GM21528 (cell line): ENCODE data around the gene CCIN.
"Not testable (repeated sequence)": the region's sequence is repeated elsewhere in the genome, so short reads cannot be mapped to it uniquely, and the experiment has no call there.

Experiments used
- ATAC-seq: cut with Tn5 transposase; IDR thresholded peaks from one replicate; pipeline ENCODE4 v1.9.1; 2021; ENCODE audit warnings: mild to moderate bottlenecking, moderate library complexity; ENCODE audit not compliant: unreplicated experiment, low FRiP score

CCIN gene

DNA sequence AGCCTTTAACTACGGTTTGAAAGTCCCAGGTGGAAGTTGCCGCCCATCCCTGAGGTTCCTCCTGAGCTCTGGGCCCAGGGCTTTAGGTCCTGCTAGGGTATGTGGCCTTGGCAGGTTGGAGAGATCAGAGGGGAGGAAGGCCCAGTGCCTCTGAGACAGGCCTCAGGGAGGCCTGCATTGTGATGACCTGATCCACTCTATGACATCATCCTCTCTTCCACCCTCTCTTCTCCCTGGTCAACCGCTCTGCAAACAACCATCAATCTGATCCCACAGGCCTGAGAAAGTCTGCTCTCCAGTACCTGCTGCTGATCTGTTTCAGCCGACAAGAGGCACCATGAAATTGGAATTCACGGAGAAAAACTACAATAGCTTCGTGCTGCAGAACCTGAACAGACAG is at the start of gene CCIN:
CCIN (plus strand) TSS at position 223 of the 400 bp plus-strand sequence; CDS start at position 338, 115 bp downstream.
- ATAC-seq: no peak

GRCh38 chr9:36119476-36119875 is 49.7 kb upstream of the CCIN start:
- no peak for ATAC-seq

- ATAC-seq: no peak
These were observed 48.5 kb upstream of the CCIN start for GRCh38 chr9:36120705-36121104.

DNA sequence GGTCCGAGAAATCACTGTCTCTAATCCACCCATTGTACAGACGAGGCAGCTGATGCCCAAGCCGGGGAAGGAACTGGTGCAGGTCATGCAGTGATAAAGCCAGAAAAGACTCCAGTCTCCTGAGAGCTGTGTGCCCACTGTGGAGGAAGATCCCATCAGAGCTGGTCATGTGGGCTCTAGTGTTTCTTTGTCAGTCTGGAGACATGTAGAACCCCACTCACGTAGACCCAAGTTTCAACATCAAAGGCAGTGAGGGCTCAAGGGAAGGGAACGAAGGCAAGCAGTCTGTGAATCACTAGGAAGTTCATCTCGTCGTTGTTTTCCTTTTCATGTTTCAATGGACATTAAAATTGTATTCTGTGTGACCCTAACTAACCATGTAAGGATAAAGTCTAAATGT is 47.2 kb upstream of the CCIN start:
- no peak for ATAC-seq

GRCh38 chr9:36123515-36123914 is 45.7 kb upstream of the CCIN start:
- ATAC-seq: no peak

DNA sequence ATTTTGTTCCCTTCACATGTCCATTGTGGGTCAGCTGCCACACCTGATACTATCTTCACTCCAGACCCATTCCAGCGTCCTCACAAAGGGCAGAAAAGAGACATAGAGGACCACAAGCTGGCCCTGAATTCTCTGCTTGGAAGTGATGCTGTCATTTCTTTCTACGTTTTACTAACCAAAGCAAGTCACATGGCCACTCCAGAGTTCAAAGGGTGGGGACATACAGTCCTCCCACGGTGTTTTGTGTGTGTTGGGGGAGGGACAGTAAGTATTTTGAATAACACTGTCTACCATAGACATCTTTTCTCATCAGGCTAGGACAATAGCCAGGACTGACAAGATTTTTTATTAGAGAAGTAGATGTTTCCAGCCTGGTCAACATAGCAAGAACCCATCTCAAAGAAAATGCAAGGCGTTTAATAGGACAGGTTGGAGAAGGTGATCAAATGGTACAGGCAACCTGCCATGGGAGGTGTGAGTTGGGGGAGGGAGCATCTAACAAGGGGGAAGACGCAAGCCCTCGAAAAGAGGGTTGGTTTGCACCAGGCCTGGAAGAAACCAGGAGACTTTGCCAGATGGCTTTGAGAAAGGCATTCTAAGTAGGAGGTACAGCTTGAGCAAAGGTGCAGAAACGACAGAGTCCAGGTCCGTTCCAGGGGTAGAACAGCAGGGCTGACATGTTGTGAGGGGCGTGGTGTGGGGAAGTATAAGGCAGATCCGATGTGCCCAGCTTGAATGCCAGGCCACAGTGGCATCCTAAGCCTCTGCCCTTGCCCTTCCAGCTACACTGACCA is 43.9 kb upstream of the CCIN start:
- ATAC-seq: no peak

DNA sequence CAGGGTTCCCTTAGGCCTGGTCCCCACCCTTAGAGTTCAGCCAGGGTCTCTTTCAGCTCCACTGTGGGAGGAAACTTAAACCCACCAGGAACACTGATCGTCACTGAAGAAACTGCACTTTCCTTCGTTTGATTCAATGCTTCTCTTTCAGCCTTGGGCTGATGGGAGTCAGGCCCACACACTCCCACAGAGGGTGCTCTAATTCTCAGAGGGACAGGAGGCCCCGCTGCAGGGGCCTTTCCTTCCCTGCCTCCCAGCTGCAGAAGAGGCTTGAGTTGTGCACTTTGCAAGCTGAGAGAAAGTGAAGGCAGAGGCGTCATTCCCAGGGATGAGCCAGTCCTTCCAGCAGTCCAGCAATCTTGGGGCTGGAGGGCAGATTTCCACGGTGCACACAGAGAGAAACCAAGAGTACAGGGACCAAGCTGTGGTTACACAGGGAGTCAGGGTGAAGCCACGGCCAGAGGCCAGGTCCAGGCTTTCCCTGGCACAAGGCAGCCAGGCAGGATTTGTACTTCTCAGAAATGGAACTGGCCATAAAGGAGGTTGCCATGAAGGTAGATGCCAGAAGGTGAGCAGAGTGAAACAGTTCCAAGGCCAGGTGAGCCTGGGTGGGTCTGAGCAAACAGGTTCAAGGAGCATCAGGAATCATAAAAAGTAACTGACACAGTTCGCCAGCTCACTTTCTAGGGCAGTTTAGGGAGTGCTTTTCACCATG is 43.0 kb upstream of the CCIN start:
- no peak for ATAC-seq

- no peak for ATAC-seq
These were observed 41.4 kb upstream of the CCIN start for GRCh38 chr9:36127652-36128244.

- ATAC-seq: no peak
These were observed 40.8 kb upstream of the CCIN start for GRCh38 chr9:36128349-36128748.

DNA sequence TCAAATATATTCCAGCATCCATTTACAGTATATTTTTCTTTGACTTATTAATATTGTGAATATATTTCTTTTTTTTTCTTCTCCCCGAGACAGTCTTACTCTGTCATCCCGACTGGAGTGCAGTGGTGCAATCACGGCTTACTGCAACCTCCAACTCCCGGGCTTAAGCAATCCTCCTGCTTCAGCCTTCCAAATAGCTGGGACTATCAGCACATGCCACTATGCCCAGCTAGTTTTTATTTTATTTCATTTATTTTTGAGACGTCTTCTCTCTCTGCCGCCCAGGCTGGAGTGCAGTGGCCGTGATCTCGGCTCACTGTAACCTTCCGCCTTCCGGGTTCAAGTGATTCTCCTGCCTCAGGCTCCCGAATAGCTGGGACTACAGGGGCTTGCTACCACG is 40.0 kb upstream of the CCIN start:
- no peak for ATAC-seq

GRCh38 chr9:36131666-36132065 is 37.5 kb upstream of the CCIN start:
- ATAC-seq: not testable (repeated sequence)

GRCh38 chr9:36132086-36132485 is 37.1 kb upstream of the CCIN start:
- ATAC-seq: no peak

DNA sequence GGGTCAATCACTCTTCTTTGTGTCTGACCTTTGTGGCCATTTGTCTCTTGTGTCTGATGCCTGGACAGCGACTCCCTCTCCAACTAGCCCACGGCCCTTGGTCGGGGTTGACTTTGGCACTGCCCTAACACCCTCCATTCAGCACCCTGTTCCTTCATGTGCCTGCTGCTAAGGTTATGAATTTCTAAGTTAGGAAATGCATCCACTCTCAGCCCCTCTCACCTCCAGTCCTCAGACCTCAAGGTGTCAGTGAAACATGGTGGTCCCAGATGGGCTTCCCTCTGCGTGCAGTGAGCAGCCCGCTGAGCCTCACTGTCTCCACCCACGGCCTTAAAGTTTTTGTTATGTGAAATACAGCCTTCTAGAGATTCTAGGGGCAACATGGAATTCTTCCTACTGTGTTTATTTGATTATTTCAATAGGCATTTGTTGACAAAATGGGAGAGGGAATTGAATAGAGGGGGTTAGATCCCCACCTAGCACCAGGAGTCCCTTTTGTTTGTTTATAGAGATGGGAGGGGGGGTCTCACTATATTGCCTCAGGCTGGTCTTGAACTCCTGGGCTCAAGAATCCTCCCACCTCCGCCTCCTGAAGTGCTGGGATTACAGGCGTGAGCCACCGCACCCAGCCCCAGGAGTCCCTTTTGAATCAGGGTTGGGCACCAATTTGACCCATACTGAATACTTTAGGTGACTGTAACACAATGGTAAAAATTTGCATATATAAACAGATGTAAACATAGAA is 34.3 kb upstream of the CCIN start:
- no peak for ATAC-seq

GRCh38 chr9:36135741-36136271 is 33.4 kb upstream of the CCIN start:
- no peak for ATAC-seq

DNA sequence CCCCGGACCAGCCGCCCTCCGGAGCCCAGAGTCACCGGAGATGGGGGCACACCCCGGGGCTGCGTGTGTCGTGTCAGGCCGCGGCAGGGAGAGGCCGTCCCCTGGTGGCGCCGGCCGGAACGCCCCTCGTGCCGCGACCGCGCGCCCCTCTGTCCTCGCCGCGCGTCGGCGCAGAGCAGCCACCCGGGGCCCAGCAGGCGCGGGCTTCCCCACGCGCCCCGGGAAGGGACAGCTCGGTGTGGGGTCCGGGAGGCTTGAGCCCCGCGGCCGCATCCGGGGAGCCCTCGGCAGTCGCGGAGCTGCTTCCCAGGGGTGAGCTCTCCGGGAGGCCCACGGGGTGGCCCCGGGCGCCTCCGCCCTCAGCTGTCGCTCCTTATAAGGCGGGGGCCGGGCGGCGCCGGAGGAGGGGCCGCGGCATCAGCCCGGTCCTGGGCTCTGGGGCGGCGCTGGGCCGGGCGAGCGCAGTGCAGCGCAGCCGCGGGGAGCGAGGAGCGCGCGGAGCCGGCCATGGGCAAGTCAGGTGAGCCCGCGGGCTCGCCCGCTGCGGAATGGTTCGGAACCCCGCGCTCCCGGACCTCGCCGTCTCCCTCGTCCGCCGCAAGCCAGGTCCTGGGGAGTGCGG is 32.8 kb upstream of the CCIN start, which contains the start of gene GLIPR2:
GLIPR2 (plus strand) TSS at position 462 of the 622 bp plus-strand sequence; CDS start at position 508, 46 bp downstream.
- peak; percentile 91 for ATAC-seq

GRCh38 chr9:36136894-36137391 is 32.2 kb upstream of the CCIN start:
- peak; percentile 42 for ATAC-seq

DNA sequence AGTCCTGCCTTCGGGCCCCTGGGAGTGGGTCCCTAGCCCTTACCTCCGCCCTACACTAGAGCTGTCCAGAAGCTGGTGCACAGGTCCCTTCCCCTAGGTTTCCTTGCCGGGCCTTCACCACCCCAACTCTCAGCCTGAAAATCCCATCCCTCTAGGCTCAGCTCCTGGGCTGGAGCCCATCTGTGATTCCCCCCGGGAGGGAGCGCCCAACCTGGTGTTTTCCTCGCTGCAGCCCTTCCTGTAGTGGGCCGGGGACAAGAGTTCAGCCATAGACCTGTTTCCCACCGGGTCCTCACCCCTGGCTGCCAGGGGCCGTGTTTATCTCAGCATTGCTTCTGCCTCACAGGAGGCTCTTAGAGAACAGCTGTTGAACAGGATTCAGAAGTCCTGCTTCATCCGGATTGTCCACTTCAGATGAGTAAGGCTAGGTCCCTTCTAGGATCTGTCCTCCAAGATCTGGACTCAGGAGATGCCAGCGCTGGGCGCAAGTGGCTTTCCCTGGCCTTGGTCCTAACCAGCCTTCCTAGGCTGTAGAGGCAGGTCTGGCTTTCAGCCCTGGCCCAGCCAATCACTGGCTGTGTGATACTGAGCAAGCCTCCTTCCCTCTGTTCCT is 31.7 kb upstream of the CCIN start:
- ATAC-seq: no peak

- ATAC-seq: no peak
These were observed 30.7 kb upstream of the CCIN start for GRCh38 chr9:36138496-36138895.

GRCh38 chr9:36138901-36139300 is 30.3 kb upstream of the CCIN start:
- ATAC-seq: no peak
